T-helper 2 cell (primary cell): Measurements from ENCODE around the gene ATP10B.

Source experiments
- DNase-seq, 5 experiments: peaks; one replicate each; pipeline versions ENCODE4 v3.0.0 to v3.0.0-alpha.2; 2012 to 2022

The ATP10B gene

GRCh38 chr5:160679567-160680309, 172.3 kb downstream of the ATP10B start:
- DNase-seq: no peak

GRCh38 chr5:160675988-160676387, 176.0 kb downstream of the ATP10B start:
- no peak for DNase-seq

- DNase-seq: no peak
These were observed 177.1 kb downstream of the ATP10B start for GRCh38 chr5:160674901-160675300.

- no peak for DNase-seq
These were observed 179.5 kb downstream of the ATP10B start for GRCh38 chr5:160672521-160672920.

- no peak for DNase-seq
These were observed 183.7 kb downstream of the ATP10B start for GRCh38 chr5:160668356-160668755.

GRCh38 chr5:160667160-160667559, 184.9 kb downstream of the ATP10B start:
- no peak for DNase-seq

- DNase-seq: no peak
These were observed 186.6 kb downstream of the ATP10B start for GRCh38 chr5:160665460-160665859.

GRCh38 chr5:160660132-160660531, 191.9 kb downstream of the ATP10B start:
- no peak for DNase-seq

GRCh38 chr5:160657622-160658458, 194.2 kb downstream of the ATP10B start:
- DNase-seq: peak in 1 of 5 experiments; percentile 14

- DNase-seq: peak in 1 of 5 experiments; percentile 22
These were observed 194.9 kb downstream of the ATP10B start for GRCh38 chr5:160657068-160657507.

GRCh38 chr5:160655717-160656116, 196.3 kb downstream of the ATP10B start:
- no peak for DNase-seq

GRCh38 chr5:160651692-160652645, 200.0 kb downstream of the ATP10B start:
- no peak for DNase-seq

- peak in 1 of 5 experiments; percentile 4 for DNase-seq
These were observed 202.7 kb downstream of the ATP10B start for GRCh38 chr5:160649304-160649703.

GRCh38 chr5:160646033-160646432, 206.0 kb downstream of the ATP10B start:
- no peak for DNase-seq

GRCh38 chr5:160643616-160644240, 208.3 kb downstream of the ATP10B start:
- no peak for DNase-seq

- no peak for DNase-seq
These were observed 210.6 kb downstream of the ATP10B start for GRCh38 chr5:160641405-160641804.

- DNase-seq: no peak
These were observed 211.6 kb downstream of the ATP10B start for GRCh38 chr5:160640406-160640805.

- no peak for DNase-seq
These were observed 213.8 kb downstream of the ATP10B start for GRCh38 chr5:160638161-160638742.

GRCh38 chr5:160637357-160638090, 214.5 kb downstream of the ATP10B start:
- no peak for DNase-seq

GRCh38 chr5:160635663-160636062, 216.3 kb downstream of the ATP10B start:
- no peak for DNase-seq

- DNase-seq: no peak
These were observed 217.0 kb downstream of the ATP10B start for GRCh38 chr5:160635046-160635445.
